H1 (cell line): ENCODE measurements around the gene MPPE1. TPM values are rescaled to one million over a fixed set of nuclear protein-coding genes. Genes with fewer than 3 reads are reported as not detected.

ENCODE experiments used
- CTCF ChIA-PET: fragments of 300-600 bp; sonication (Branson Sonifier 250); formaldehyde crosslinking; loops from one replicate; lab custom pipeline; 2021; ENCODE audit not compliant: partially characterized antibody; lab: Charles Lee
- POLR2A ChIA-PET: fragments of 300-600 bp; sonication (Branson Sonifier 250); formaldehyde crosslinking; loops from one replicate; lab custom pipeline; 2021; ENCODE audit warnings: inconsistent platforms; ENCODE audit not compliant: partially characterized antibody; lab: Charles Lee
- DNase-seq, 2 experiments: peaks; one replicate each; pipeline versions ENCODE4 v3.0.0 to v3.0.0-alpha.2; 2010 to 2022; ENCODE audit warnings: low spot score in 2 of 2, low read depth in 1 of 2, mixed read lengths in 1 of 2
- FAIRE-seq: peaks from 2 replicates; lab custom pipeline; 2011; peaks lifted over from hg19 to GRCh38; lab: Jason Lieb, UNC
- H2AFZ ChIP-seq: 2 replicates; pipeline ENCODE4 v1.8.1; 2012; ENCODE audit warnings: low read length, inconsistent platforms
- H2AK5ac ChIP-seq: 2 replicates; pipeline ENCODE4 v1.6.1; 2013; ENCODE audit warnings: low read depth, low read length
- H2BK120ac ChIP-seq: replicated peaks from 2 replicates; pipeline ENCODE3; 2013; ENCODE audit warnings: low read depth, low read length, inconsistent platforms
- H2BK12ac ChIP-seq: 2 replicates; pipeline ENCODE4 v1.6.1; 2013; ENCODE audit warnings: low read depth, low read length
- H2BK15ac ChIP-seq: 2 replicates; pipeline ENCODE4 v1.6.1; 2013; ENCODE audit warnings: low read length
- H2BK20ac ChIP-seq: 2 replicates; pipeline ENCODE4 v1.6.1; 2013; ENCODE audit warnings: low read length
- H2BK5ac ChIP-seq: 2 replicates; pipeline ENCODE4 v1.6.1; 2013; ENCODE audit warnings: low read depth, low read length
- H3K14ac ChIP-seq: 2 replicates; pipeline ENCODE4 v1.6.1; 2013; ENCODE audit warnings: inconsistent platforms; ENCODE audit not compliant: insufficient read length
- H3K18ac ChIP-seq: 2 replicates; pipeline ENCODE4 v1.6.1; 2013; ENCODE audit warnings: low read length; ENCODE audit errors: extremely low read depth
- H3K23ac ChIP-seq: 2 replicates; pipeline ENCODE4 v1.6.1; 2013; ENCODE audit warnings: inconsistent platforms; ENCODE audit not compliant: insufficient read length
- H3K23me2 ChIP-seq: 2 replicates; pipeline ENCODE4 v1.6.1; 2013; ENCODE audit warnings: low read depth, low read length
- H3K27ac ChIP-seq: 2 replicates; pipeline ENCODE4 v1.6.1; 2011; ENCODE audit warnings: low read depth, low read length, inconsistent platforms
- H3K27me3 ChIP-seq, 4 experiments: replicated peaks in 1 of 4; 1 replicate in 1 of 4; 2 replicates in 3 of 4; pipeline versions ENCODE4 v1.6.1 to v1.8.1; 2011 to 2013; ENCODE audit warnings: low read length in 3 of 4, mild to moderate bottlenecking in 3 of 4, inconsistent platforms in 2 of 4, mixed read lengths in 2 of 4, moderate library complexity in 1 of 4; ENCODE audit not compliant: control insufficient read depth in 3 of 4, insufficient read depth in 3 of 4; ENCODE audit errors: extremely low read depth in 1 of 4
- H3K36me3 ChIP-seq, 4 experiments: 2 replicates each; pipeline versions ENCODE4 v1.6.1 to v1.8.1; 2011 to 2013; ENCODE audit warnings: mild to moderate bottlenecking in 4 of 4, low read length in 3 of 4, moderate library complexity in 2 of 4, control low read depth in 1 of 4, inconsistent platforms in 1 of 4; ENCODE audit not compliant: insufficient read depth in 4 of 4, control insufficient read depth in 2 of 4
- H3K4ac ChIP-seq: replicated peaks from 2 replicates; pipeline ENCODE3; 2013; ENCODE audit warnings: low read length, low read depth, mixed read lengths, inconsistent platforms; ENCODE audit not compliant: insufficient read length
- H3K4me1 ChIP-seq, 4 experiments: replicated peaks in 1 of 4; 1 replicate in 1 of 4; 2 replicates in 3 of 4; pipeline versions ENCODE4 v1.6.1 to v1.8.1; 2011 to 2013; ENCODE audit warnings: low read length in 3 of 4, inconsistent platforms in 2 of 4, mixed read lengths in 1 of 4; ENCODE audit not compliant: insufficient read depth in 4 of 4, control insufficient read depth in 3 of 4
- H3K4me2 ChIP-seq, 2 experiments: 2 replicates each; pipeline versions ENCODE4 v1.6.1 to v1.8.1; 2011 to 2013; ENCODE audit warnings: low read depth in 2 of 2, low read length in 2 of 2, control low read depth in 1 of 2, inconsistent platforms in 1 of 2, mild to moderate bottlenecking in 1 of 2; ENCODE audit not compliant: insufficient read depth in 1 of 2
- H3K4me3 ChIP-seq, 4 experiments: fragments of 200-600, 300-600 bp in 1 of 4; sonication (generic), shearing (Covaris generic), sonication (Bioruptor Twin) in 1 of 4; 2 replicates each; pipeline versions ENCODE4 v1.5.1 to v1.8.1; 2011 to 2016; ENCODE audit warnings: low read length in 4 of 4, low read depth in 3 of 4, control low read depth in 2 of 4, inconsistent platforms in 2 of 4, mild to moderate bottlenecking in 2 of 4, mixed read lengths in 1 of 4, moderate library complexity in 1 of 4; ENCODE audit not compliant: insufficient read depth in 2 of 4; ENCODE audit errors: extremely low read depth in 1 of 4
- H3K56ac ChIP-seq: replicated peaks from 2 replicates; pipeline ENCODE3; 2013; ENCODE audit warnings: low read depth, mild to moderate bottlenecking, mixed read lengths, low read length, inconsistent platforms; ENCODE audit not compliant: insufficient read length
- H3K79me1 ChIP-seq: 2 replicates; pipeline ENCODE4 v1.6.1; 2013; ENCODE audit warnings: low read depth, low read length, control low read depth
- H3K79me2 ChIP-seq, 2 experiments: 2 replicates each; pipeline versions ENCODE4 v1.6.1 to v1.8.1; 2012 to 2013; ENCODE audit warnings: low read length in 2 of 2, mild to moderate bottlenecking in 2 of 2, inconsistent platforms in 1 of 2; ENCODE audit not compliant: insufficient read depth in 2 of 2, control insufficient read depth in 1 of 2
- H3K9ac ChIP-seq, 4 experiments: replicated peaks in 1 of 4; 1 replicate in 1 of 4; 2 replicates in 3 of 4; pipeline versions ENCODE4 v1.6.1 to v1.8.1; 2011 to 2013; ENCODE audit warnings: low read depth in 3 of 4, low read length in 3 of 4, control low read depth in 2 of 4, mild to moderate bottlenecking in 2 of 4, moderate library complexity in 2 of 4, inconsistent platforms in 1 of 4; ENCODE audit errors: extremely low read depth in 1 of 4
- H3K9me3 ChIP-seq, 2 experiments: 2 replicates each; pipeline versions ENCODE4 v1.6.1 to v1.8.1; 2012 to 2013; ENCODE audit warnings: mild to moderate bottlenecking in 2 of 2, moderate library complexity in 2 of 2, control low read depth in 1 of 2, inconsistent platforms in 1 of 2, low read depth in 1 of 2, low read length in 1 of 2, mixed read lengths in 1 of 2; ENCODE audit not compliant: insufficient read depth in 2 of 2
- H4K20me1 ChIP-seq, 2 experiments: replicated peaks in 1 of 2; 2 replicates each; pipeline versions ENCODE3 to v1.8.1; 2011 to 2013; ENCODE audit warnings: inconsistent platforms in 2 of 2, low read length in 2 of 2, mild to moderate bottlenecking in 1 of 2; ENCODE audit not compliant: insufficient read depth in 2 of 2, control insufficient read depth in 1 of 2
- H4K5ac ChIP-seq: 2 replicates; pipeline ENCODE4 v1.6.1; 2013; ENCODE audit warnings: low read length, low read depth, mixed read lengths, inconsistent platforms; ENCODE audit not compliant: insufficient read length
- H4K8ac ChIP-seq: 2 replicates; pipeline ENCODE4 v1.8.0; 2013; ENCODE audit warnings: mild to moderate bottlenecking, moderate library complexity, low read length, inconsistent platforms; ENCODE audit not compliant: insufficient read depth; ENCODE audit errors: extremely low read depth
- H4K91ac ChIP-seq: replicated peaks from 2 replicates; pipeline ENCODE3; 2013; ENCODE audit warnings: low read length, mixed read lengths, inconsistent platforms; ENCODE audit not compliant: insufficient read length
- CREB1 ChIP-seq: IDR thresholded peaks from 2 replicates; pipeline ENCODE4 v1.6.1; 2012; ENCODE audit warnings: inconsistent platforms
- FOSL1 ChIP-seq: IDR thresholded peaks from 2 replicates; pipeline ENCODE4 v1.6.1; 2011; ENCODE audit warnings: mild to moderate bottlenecking, low read depth, low read length, moderate library complexity; ENCODE audit not compliant: insufficient read depth
- GABPA ChIP-seq: IDR thresholded peaks from 2 replicates; pipeline ENCODE4 v1.6.1; 2011; ENCODE audit warnings: mild to moderate bottlenecking, low read length, moderate library complexity, borderline replicate concordance; ENCODE audit not compliant: insufficient read depth
- HDAC2 ChIP-seq, 2 experiments: fragments of 300-600 bp in 1 of 2; sonication (generic) in 1 of 2; IDR thresholded peaks; 2 replicates each; pipeline ENCODE4 v1.6.1; 2011 to 2012; ENCODE audit warnings: low read depth in 2 of 2, low read length in 2 of 2, mild to moderate bottlenecking in 2 of 2, moderate library complexity in 2 of 2, borderline replicate concordance in 1 of 2, inconsistent platforms in 1 of 2
- KDM5A ChIP-seq: fragments of 200-600 bp; IDR thresholded peaks from 2 replicates; pipeline ENCODE4 v1.7.1; 2012; ENCODE audit warnings: mild to moderate bottlenecking, low read length, inconsistent platforms, mixed read lengths
- MAX ChIP-seq: IDR thresholded peaks from 2 replicates; pipeline ENCODE4 v1.6.1; 2012; ENCODE audit warnings: inconsistent platforms
- POU5F1 ChIP-seq: IDR thresholded peaks from 2 replicates; pipeline ENCODE4 v1.6.1; 2011; ENCODE audit warnings: low read depth, mild to moderate bottlenecking, low read length, moderate library complexity
- RNF2 ChIP-seq: fragments of 200-900, 300-1000 bp; sonication (generic); IDR thresholded peaks from 2 replicates; pipeline ENCODE4 v1.7.1; 2016; ENCODE audit warnings: borderline replicate concordance, low read depth, mild to moderate bottlenecking, antibody characterized with exemption, low read length; ENCODE audit not compliant: poor library complexity, severe bottlenecking; ENCODE audit errors: missing control alignments
- SP1 ChIP-seq: IDR thresholded peaks from 2 replicates; pipeline ENCODE4 v1.6.1; 2011; ENCODE audit warnings: low read depth, low read length
- TBP ChIP-seq: IDR thresholded peaks from 2 replicates; pipeline ENCODE4 v1.6.1; 2011; ENCODE audit warnings: low read depth, low read length, improper control_type of control experiment
- USF2 ChIP-seq: IDR thresholded peaks from 2 replicates; pipeline ENCODE4 v1.6.1; 2011; ENCODE audit warnings: low read length, improper control_type of control experiment
- ZNF274 ChIP-seq: IDR thresholded peaks from 2 replicates; pipeline ENCODE4 v1.7.0; 2012; ENCODE audit warnings: low read length, borderline replicate concordance; ENCODE audit errors: extremely low read depth
- WGBS, 2 experiments: shearing (Covaris generic) in 1 of 2; methylation state at CpG; one replicate each; pipeline versions ENCODE4 v1.1.6 to v1.1.7; 2013 to 2015; ENCODE audit warnings: low lambda C conversion rate in 2 of 2, mixed read lengths in 2 of 2, inconsistent platforms in 1 of 2, low coverage in 1 of 2, missing lambda C conversion rate in 1 of 2; ENCODE audit not compliant: insufficient replicate concordance in 2 of 2, insufficient coverage in 1 of 2, insufficient read length in 1 of 2; ENCODE audit errors: extremely low coverage in 1 of 2, missing lambda C conversion rate in 1 of 2; 5-methylcytosine and 5-hydroxymethylcytosine counted together
- polyA plus RNA-seq, 7 experiments: library from polyadenylated mRNA; depleted of rRNA in 3 of 7; stranded (reverse) in 5 of 7; unstranded in 2 of 7; fragments of >200 nt in 5 of 7; fragments of 200-250 nt in 2 of 7; gene quantifications; 1 replicate in 5 of 7; 2 replicates in 1 of 7; 4 replicates in 1 of 7; pipeline versions ENCODE4 v1.2.1 to v1.2.3, GENCODE V29; 2011 to 2013; ENCODE audit warnings: missing spikeins in 2 of 7, mixed read lengths in 2 of 7
- total RNA-seq: library from RNA; stranded (reverse); fragmentation: NEBNext Ultra II Directional; extraction: Animal tissue kit (Norgen Biotek cat#: 25700); gene quantifications from 2 replicates; pipeline ENCODE4 v1.2.1, GENCODE V29; 2021

MPPE1 gene
- total and polyA plus RNA-seq, 2 of the 8 experiments (the other 6 are each of a cell fraction or from before 2014, with no cell fraction given), result 13.7 to 20.9 TPM

- H2BK120ac ChIP-seq, result no peak overlapping the region
- H4K20me1 ChIP-seq, result no peaks in the 10 kb centered on the region
- H3K14ac ChIP-seq, result no peak overlapping the region
- no peak for DNase-seq
- TF ChIP-seq FOSL1 (no peak), HDAC2 (IDR thresholded peaks at IDR 0.05; ENCODE audit: borderline replicate concordance in 1 of 2, low read depth in 2 of 2, low read length in 2 of 2) (no peak), TBP (no peak), ZNF274 (no peak), RNF2 (no peak), KDM5A (no peak), POU5F1 (no peak), SP1 (no peak), CREB1 (no peak), GABPA (no peak), USF2 (no peak), MAX (no peak)
- TF ChIP-seq, all 59 proteins: peak for 0
- Histone ChIP-seq H2AFZ (no peak overlapping the region), H3K23me2 (no peaks in the 10 kb centered on the region), H3K79me1 (no peaks in the 10 kb centered on the region), H2AK5ac (no peak overlapping the region), H2BK5ac (no peak overlapping the region), H3K9ac (no peak overlapping the region), H2BK20ac (no peak overlapping the region), H2BK12ac (no peak overlapping the region), H3K4me1 (no peaks in the 10 kb centered on the region), H3K4me3 (no peak overlapping the region), H4K8ac (no peak overlapping the region), H3K79me2 (no peaks in the 10 kb centered on the region), H3K9me3 (no peaks in the 10 kb centered on the region), H3K23ac (no peak overlapping the region), H3K56ac (no peak overlapping the region), H3K4me2 (no peak overlapping the region), H3K4ac (no peak overlapping the region), H4K91ac (no peak overlapping the region), H4K5ac (no peak overlapping the region), H2BK15ac (no peak overlapping the region), H3K18ac (no peak overlapping the region), H3K27ac (no peak overlapping the region), H3K36me3 (peaks cover 0 to 12% (median 2%) of the 10 kb centered on the region in 4 experiments; a peak in 3 of 8 replicates), H3K27me3 (no peaks in the 10 kb centered on the region)
- no peak for FAIRE-seq
- WGBS, 2 experiments, result 90% methylated on average over 9 of the region's 9 CpGs; no CpG with 5 or more reads in 1 of the 2 experiments
- POLR2A ChIA-PET, result interaction anchor here (0.6 kb wide), 1 partner anchor 11 kb away, joined by 4 read pairs; no protein-coding TSS in a partner anchor
- CTCF ChIA-PET, result interaction anchor here (0.6 to 1.4 kb wide), 2 partner anchors 10 to 29 kb away, joined by 3 to 5 read pairs; no protein-coding TSS in a partner anchor
These were observed 16.4 kb downstream of the MPPE1 start for GRCh38 chr18:11891737-11892136.
